HepG2 (cell line): ENCODE data around the gene NFE2. TPM values are rescaled to one million over a fixed set of nuclear protein-coding genes. Genes with fewer than 3 reads are reported as not detected.

ENCODE experiments used
- ATAC-seq: fragments of 200-7000 bp; cut with Tn5 transposase; 3 replicates; pipeline ENCODE4 v1.9.1; 2020; ENCODE audit warnings: mild to moderate bottlenecking, moderate library complexity
- BruUV-seq: library from RNA; stranded (reverse); fragments of 400-500 nt; replicated peaks from 2 replicates; lab custom pipeline; 2021; lab: Mats Ljungman, UMichigan
- CTCF ChIA-PET: fragments of 300-600 bp; formaldehyde crosslinking; extraction: SDS; loops from one replicate; lab custom pipeline; 2021; ENCODE audit warnings: low total read pairs, inconsistent platforms, low intra/inter-chr PET ratio; lab: Yijun Ruan, JAX
- POLR2A ChIA-PET: fragments of 350-600 bp; sonication (Branson Sonifier 250); formaldehyde crosslinking; loops from one replicate; lab custom pipeline; 2020; ENCODE audit warnings: antibody characterized with exemption, inconsistent platforms; lab: Yijun Ruan, JAX
- DNase-seq: peaks from one replicate; pipeline ENCODE4 v3.0.0-alpha.2; 2015; ENCODE audit warnings: low spot score
- FAIRE-seq: peaks from 3 replicates; lab custom pipeline; 2011; peaks lifted over from hg19 to GRCh38; lab: Jason Lieb, UNC
- H2AFZ ChIP-seq: one replicate; pipeline ENCODE4 v1.6.1; 2011; ENCODE audit warnings: low read length, inconsistent platforms
- H3K27ac ChIP-seq: fragments of 300-600 bp; 3 replicates; pipeline ENCODE4 v1.8.0; 2011; ENCODE audit warnings: mixed run types, mild to moderate bottlenecking, mixed read lengths, low read length, inconsistent platforms; ENCODE audit not compliant: insufficient read depth; ENCODE audit errors: extremely low read length
- H3K27me3 ChIP-seq, 2 experiments: fragments of 200-600 bp in 1 of 2; 2 replicates in 1 of 2; 3 replicates in 1 of 2; pipeline versions ENCODE4 v1.6.0 to v1.8.0; 2011; ENCODE audit warnings: low read length in 2 of 2, mild to moderate bottlenecking in 2 of 2, moderate library complexity in 2 of 2, inconsistent platforms in 1 of 2; ENCODE audit not compliant: insufficient read depth in 2 of 2, control insufficient read depth in 1 of 2
- H3K36me3 ChIP-seq, 2 experiments: fragments of 200-600 bp in 1 of 2; replicated peaks in 1 of 2; 2 replicates in 1 of 2; 3 replicates in 1 of 2; pipeline versions ENCODE4 v1.5.1 to v1.8.0; 2011; ENCODE audit warnings: low read length in 2 of 2, inconsistent platforms in 1 of 2; ENCODE audit not compliant: insufficient read depth in 2 of 2, control insufficient read depth in 1 of 2
- H3K4me1 ChIP-seq: 2 replicates; pipeline ENCODE4 v1.5.1; 2012; ENCODE audit warnings: low read length, inconsistent platforms; ENCODE audit not compliant: insufficient read depth
- H3K4me2 ChIP-seq: 2 replicates; pipeline ENCODE4 v1.6.0; 2011; ENCODE audit warnings: low read depth, low read length, inconsistent platforms
- H3K4me3 ChIP-seq, 3 experiments: fragments of 200-600 bp in 1 of 3; sonication (generic), shearing (Covaris generic) in 1 of 3; replicated peaks in 1 of 3; 2 replicates each; pipeline ENCODE4 v1.5.1; 2011 to 2016; ENCODE audit warnings: low read length in 3 of 3, inconsistent platforms in 2 of 3, low read depth in 2 of 3, mild to moderate bottlenecking in 2 of 3, control low read depth in 1 of 3, mixed read lengths in 1 of 3; ENCODE audit not compliant: insufficient read depth in 1 of 3
- H3K79me2 ChIP-seq: one replicate; pipeline ENCODE4 v1.6.1; 2011; ENCODE audit warnings: low read length, inconsistent platforms; ENCODE audit not compliant: insufficient read depth
- H3K9ac ChIP-seq: 2 replicates; pipeline ENCODE4 v1.6.0; 2011; ENCODE audit warnings: mild to moderate bottlenecking, low read depth, low read length, inconsistent platforms; ENCODE audit not compliant: insufficient read depth
- H3K9me3 ChIP-seq: 2 replicates; pipeline ENCODE4 v1.5.1; 2012; ENCODE audit warnings: mild to moderate bottlenecking, low read length
- H4K20me1 ChIP-seq: 2 replicates; pipeline ENCODE4 v1.6.0; 2011; ENCODE audit warnings: inconsistent platforms, mild to moderate bottlenecking, low read length, moderate library complexity; ENCODE audit not compliant: insufficient read depth
- TSC22D2 ChIP-seq: sonication (generic); formaldehyde crosslinking; IDR thresholded peaks from 2 replicates; pipeline ENCODE4 v1.5.1; 2020; ENCODE audit warnings: missing genetic modification reagents, mild to moderate bottlenecking, borderline replicate concordance
- ZFP90 ChIP-seq: sonication (generic); formaldehyde crosslinking; IDR thresholded peaks from 2 replicates; pipeline ENCODE4 v1.8.0; 2022; ENCODE audit warnings: missing genetic modification reagents, mild to moderate bottlenecking, inconsistent platforms, borderline replicate concordance
- ZNF275 ChIP-seq: sonication (generic); formaldehyde crosslinking; IDR thresholded peaks from 2 replicates; pipeline ENCODE4 v1.8.0; 2022; ENCODE audit warnings: missing genetic modification reagents, mild to moderate bottlenecking, inconsistent platforms, borderline replicate concordance
- ZNF383 ChIP-seq: sonication (generic); formaldehyde crosslinking; IDR thresholded peaks from 2 replicates; pipeline ENCODE4 v1.4.0; 2020; ENCODE audit warnings: missing genetic modification reagents, mild to moderate bottlenecking, borderline replicate concordance
- WGBS: methylation state at CpG from one replicate; pipeline ENCODE4 v1.1.6; 2017; ENCODE audit warnings: low lambda C conversion rate; 5-methylcytosine and 5-hydroxymethylcytosine counted together
- in situ Hi-C: cut with HindIII; loops from 2 replicates; pipeline ENCODE4 v1.10.0; 2017; ENCODE audit warnings: low pct_unique_long_range_greater_than_20kb; ENCODE audit not compliant: extremely low pct_ligation_motif_present
- intact Hi-C: fragments of 100-400 bp; cut with micrococcal nuclease; formaldehyde crosslinking; loops from one replicate; pipeline ENCODE4 v1.10.0; 2022; ENCODE audit not compliant: unreplicated experiment
- polyA plus RNA-seq, 8 experiments: library from polyadenylated mRNA; depleted of rRNA in 3 of 8; stranded (reverse) in 7 of 8; unstranded in 1 of 8; fragments of >200 nt; fragmentation: Illumina TruSeq in 4 of 8; extraction: Trizol in 4 of 8; gene quantifications; 2 replicates each; pipeline versions ENCODE4 v1.2.1 to v1.2.3, GENCODE V29; 2011 to 2016; ENCODE audit warnings: low read depth in 4 of 8, missing spikeins in 1 of 8, mixed read lengths in 1 of 8; ENCODE audit not compliant: insufficient read depth in 1 of 8
- total RNA-seq, 5 experiments: library from RNA; depleted of rRNA; stranded (reverse); fragments of >200 nt; fragmentation: Illumina TruSeq; extraction: Trizol; gene quantifications; 2 replicates each; pipeline ENCODE4 v1.2.3, GENCODE V29; 2016; ENCODE audit warnings: low read depth in 1 of 5

NFE2 gene
- total and polyA plus RNA-seq, 2 of the 13 experiments (the other 11 are each of a cell fraction or from before 2014, with no cell fraction given) = 4.5 to 7.8 TPM

GRCh38 chr12:54349679-54350078 is 48.9 kb upstream of the NFE2 start (continued):
- TF ChIP-seq ZNF275 (CRISPR knock-in tag) (no peak), TSC22D2 (CRISPR knock-in tag) (no peak), ZFP90 (CRISPR knock-in tag) (no peak)

- FAIRE-seq (no peak), ATAC-seq (no peak), DNase-seq (no peak)
- Histone ChIP-seq H3K4me2 (no peak overlapping the region), H3K27me3 (no peaks in the 10 kb centered on the region), H4K20me1 (no peaks in the 10 kb centered on the region), H3K9ac (no peak overlapping the region), H3K4me3 (no peak overlapping the region), H3K9me3 (no peaks in the 10 kb centered on the region), H3K27ac (no peak overlapping the region), H2AFZ (no peak overlapping the region), H3K4me1 (peaks cover 20% of the 10 kb centered on the region), H3K79me2 (no peaks in the 10 kb centered on the region), H3K36me3 (peaks cover 30 to 60% of the 10 kb centered on the region in 2 experiments)
- intact Hi-C loops (no loop called here), in situ Hi-C loops (no loop called here)
- no peak for TF ChIP-seq ZNF383 (CRISPR knock-in tag)
- 95% methylated on average over 4 of the region's 4 CpGs for WGBS
- ChIA-PET POLR2A (no interaction called here), CTCF (no interaction called here)
- no TSS peak for BruUV-seq
Measured at GRCh38 chr12:54349036-54349435, 48.2 kb upstream of the NFE2 start.
